HG03060 (cell line): ENCODE measurements around the gene SFPQ.
"Not testable (repeated sequence)": the region's sequence is repeated elsewhere in the genome, so short reads cannot be mapped to it uniquely, and the experiment has no call there.

ENCODE experiments used
- ATAC-seq: cut with Tn5 transposase; IDR thresholded peaks from one replicate; pipeline ENCODE4 v1.9.1; 2021; ENCODE audit warnings: low read depth, moderate number of reproducible peaks; ENCODE audit not compliant: unreplicated experiment

Gene SFPQ

GRCh38 chr1:35145892-35146549, 46.9 kb downstream of the SFPQ start:
- ATAC-seq: not testable (repeated sequence)

GRCh38 chr1:35143737-35144508, 49.0 kb downstream of the SFPQ start:
- no peak for ATAC-seq

GRCh38 chr1:35142728-35143127, 50.2 kb downstream of the SFPQ start:
- ATAC-seq: not testable (repeated sequence)

GRCh38 chr1:35142294-35142693, 50.7 kb downstream of the SFPQ start:
- not testable (repeated sequence) for ATAC-seq

GRCh38 chr1:35137590-35137989, 55.4 kb downstream of the SFPQ start:
- not testable (repeated sequence) for ATAC-seq

GRCh38 chr1:35136780-35137179, 56.2 kb downstream of the SFPQ start:
- no peak for ATAC-seq
